H9 (cell line): Measurements from ENCODE around the gene POLR2A. TPM values are rescaled to one million over a fixed set of nuclear protein-coding genes. Genes with fewer than 3 reads are reported as not detected.

Source experiments
- DNase-seq: peaks from one replicate; pipeline ENCODE4 v3.0.0-alpha.2; 2017
- H2AFZ ChIP-seq: one replicate; pipeline ENCODE4 v1.6.1; 2013; ENCODE audit warnings: mild to moderate bottlenecking, low read length, control low read depth, moderate library complexity
- H2AK5ac ChIP-seq: 2 replicates; pipeline ENCODE4 v1.6.1; 2013; ENCODE audit warnings: low read length, control low read depth, mixed read lengths; ENCODE audit not compliant: insufficient read length
- H2BK120ac ChIP-seq: one replicate; pipeline ENCODE4 v1.6.1; 2013; ENCODE audit warnings: low read depth, mild to moderate bottlenecking, low read length, control low read depth, inconsistent platforms; ENCODE audit not compliant: poor library complexity, severe bottlenecking
- H2BK12ac ChIP-seq: 2 replicates; pipeline ENCODE4 v1.6.1; 2013; ENCODE audit warnings: low read length, control low read depth, mixed read lengths, low read depth; ENCODE audit not compliant: insufficient read length
- H2BK15ac ChIP-seq: 2 replicates; pipeline ENCODE4 v1.6.1; 2013; ENCODE audit warnings: low read depth, low read length, control low read depth
- H2BK20ac ChIP-seq: one replicate; pipeline ENCODE4 v1.6.1; 2013; ENCODE audit warnings: low read depth, mild to moderate bottlenecking, low read length, control low read depth, inconsistent platforms; ENCODE audit not compliant: poor library complexity, severe bottlenecking
- H2BK5ac ChIP-seq: 2 replicates; pipeline ENCODE4 v1.6.1; 2013; ENCODE audit warnings: low read length, control low read depth, mixed read lengths; ENCODE audit not compliant: insufficient read length
- H3K14ac ChIP-seq: 2 replicates; pipeline ENCODE4 v1.6.1; 2013; ENCODE audit warnings: low read length, control low read depth; ENCODE audit not compliant: insufficient read depth
- H3K18ac ChIP-seq: 2 replicates; pipeline ENCODE4 v1.6.1; 2013; ENCODE audit warnings: low read depth, mild to moderate bottlenecking, mixed read lengths, low read length, control low read depth; ENCODE audit not compliant: insufficient read length
- H3K23ac ChIP-seq: 2 replicates; pipeline ENCODE4 v1.6.1; 2013; ENCODE audit warnings: low read length, control low read depth, mixed read lengths, low read depth; ENCODE audit not compliant: insufficient read length
- H3K23me2 ChIP-seq: 2 replicates; pipeline ENCODE4 v1.6.1; 2013; ENCODE audit warnings: low read depth, mild to moderate bottlenecking, mixed read lengths, low read length, control low read depth; ENCODE audit not compliant: insufficient read length, poor library complexity, severe bottlenecking
- H3K27ac ChIP-seq: 2 replicates; pipeline ENCODE4 v1.5.1; 2013; ENCODE audit warnings: low read length, control low read depth, mixed read lengths, low read depth; ENCODE audit not compliant: insufficient read length
- H3K27me3 ChIP-seq: 2 replicates; pipeline ENCODE4 v1.6.1; 2013; ENCODE audit warnings: low read length, control low read depth, inconsistent platforms; ENCODE audit not compliant: insufficient read depth
- H3K4ac ChIP-seq: 2 replicates; pipeline ENCODE4 v1.6.1; 2013; ENCODE audit warnings: low read depth, mild to moderate bottlenecking, control low read depth, inconsistent platforms, low read length, moderate library complexity
- H3K4me1 ChIP-seq: 2 replicates; pipeline ENCODE4 v1.6.1; 2013; ENCODE audit warnings: low read length, control low read depth, inconsistent platforms; ENCODE audit not compliant: insufficient read depth
- H3K4me2 ChIP-seq: 2 replicates; pipeline ENCODE4 v1.6.1; 2013; ENCODE audit warnings: low read length, control low read depth, mixed read lengths; ENCODE audit not compliant: insufficient read length, insufficient read depth
- H3K56ac ChIP-seq: 2 replicates; pipeline ENCODE4 v1.6.1; 2013; ENCODE audit warnings: low read depth, mild to moderate bottlenecking, mixed read lengths, low read length, control low read depth; ENCODE audit not compliant: insufficient read length
- H3K79me1 ChIP-seq: 2 replicates; pipeline ENCODE4 v1.6.1; 2013; ENCODE audit warnings: low read depth, mild to moderate bottlenecking, moderate library complexity, low read length, control low read depth, inconsistent platforms; ENCODE audit not compliant: insufficient read depth, poor library complexity, severe bottlenecking
- H3K79me2 ChIP-seq: 2 replicates; pipeline ENCODE4 v1.6.1; 2013; ENCODE audit warnings: low read length, control low read depth, inconsistent platforms; ENCODE audit not compliant: insufficient read depth
- H3K9ac ChIP-seq: 2 replicates; pipeline ENCODE4 v1.6.1; 2013; ENCODE audit warnings: low read length, control low read depth, mixed read lengths; ENCODE audit not compliant: insufficient read length; ENCODE audit errors: extremely low read depth
- H3K9me3 ChIP-seq: one replicate; pipeline ENCODE4 v1.6.1; 2013; ENCODE audit warnings: low read depth, low read length, inconsistent platforms; ENCODE audit not compliant: control insufficient read depth
- H3T11ph ChIP-seq: one replicate; pipeline ENCODE4 v1.6.1; 2013; ENCODE audit warnings: mild to moderate bottlenecking, low read length, control low read depth, inconsistent platforms
- H4K20me1 ChIP-seq: one replicate; pipeline ENCODE4 v1.6.1; 2013; ENCODE audit not compliant: control insufficient read depth, insufficient read length, insufficient read depth
- H4K5ac ChIP-seq: 2 replicates; pipeline ENCODE4 v1.6.1; 2013; ENCODE audit warnings: low read depth, mild to moderate bottlenecking, mixed read lengths, low read length, control low read depth; ENCODE audit not compliant: insufficient read length
- H4K8ac ChIP-seq: replicated peaks from 2 replicates; pipeline ENCODE4 v1.6.1; 2013; ENCODE audit warnings: low read length, control low read depth, mixed read lengths, low read depth; ENCODE audit not compliant: insufficient read length
- H4K91ac ChIP-seq: 2 replicates; pipeline ENCODE4 v1.6.1; 2013; ENCODE audit warnings: low read depth, mild to moderate bottlenecking, moderate library complexity, mixed read lengths, low read length, control low read depth; ENCODE audit not compliant: insufficient read length
- H3K27ac Mint-ChIP-seq, 3 experiments: 2 replicates in 2 of 3; 3 replicates in 1 of 3; pipeline ENCODE4 v1.8.0; 2020 to 2021; ENCODE audit warnings: mixed read lengths in 3 of 3, mild to moderate bottlenecking in 1 of 3, moderate library complexity in 1 of 3
- H3K27me3 Mint-ChIP-seq: 2 replicates; pipeline ENCODE4 v1.8.0; 2021; ENCODE audit warnings: low read depth, mild to moderate bottlenecking, moderate library complexity, mixed read lengths
- H3K36me3 Mint-ChIP-seq, 3 experiments: 2 replicates in 2 of 3; 3 replicates in 1 of 3; pipeline ENCODE4 v1.8.0; 2020 to 2021; ENCODE audit warnings: low read depth in 3 of 3, mixed read lengths in 3 of 3; ENCODE audit not compliant: insufficient read depth in 1 of 3
- H3K4me1 Mint-ChIP-seq, 2 experiments: 2 replicates each; pipeline ENCODE4 v1.8.0; 2020; ENCODE audit warnings: mixed read lengths in 2 of 2
- H3K4me3 Mint-ChIP-seq, 2 experiments: 2 replicates in 1 of 2; 3 replicates in 1 of 2; pipeline ENCODE4 v1.8.0; 2020 to 2021; ENCODE audit warnings: mild to moderate bottlenecking in 2 of 2, mixed read lengths in 2 of 2, moderate library complexity in 1 of 2
- H3K9me3 Mint-ChIP-seq, 2 experiments: 2 replicates in 1 of 2; 3 replicates in 1 of 2; pipeline ENCODE4 v1.8.0; 2020; ENCODE audit warnings: mild to moderate bottlenecking in 2 of 2, mixed read lengths in 2 of 2, moderate library complexity in 1 of 2
- CTCF ChIP-seq: fragments of 200-600 bp; sonication (generic); conservative IDR thresholded peaks from 3 replicates; pipeline ENCODE4 v1.8.0; 2021; ENCODE audit warnings: antibody characterized with exemption, mild to moderate bottlenecking
- WGBS: extraction: QIAGEN DNeasy Blood & Tissue Kit; methylation state at CpG from one replicate; pipeline ENCODE4 v1.1.7; 2013; ENCODE audit warnings: missing lambda C conversion rate, low lambda C conversion rate, mixed read lengths; ENCODE audit not compliant: insufficient read length; ENCODE audit errors: extremely low coverage; 5-methylcytosine and 5-hydroxymethylcytosine counted together
- total RNA-seq: library from RNA; stranded (reverse); gene quantifications from 2 replicates; pipeline ENCODE4 v1.2.1, GENCODE V29; 2021

The POLR2A gene
- total RNA-seq, 1 experiment from 2014 or later: 153 TPM

GRCh38 chr17:7508145-7508544, 24.0 kb downstream of the POLR2A start:
- no peaks in the 10 kb centered on the region for H3K9me3 ChIP-seq
- no peaks in the 10 kb centered on the region for H3K79me1 ChIP-seq
- H3K4me3 Mint-ChIP-seq: no peak overlapping the region
- no peak overlapping the region for H2BK120ac ChIP-seq
- no peaks in the 10 kb centered on the region for H4K20me1 ChIP-seq
- TF ChIP-seq CTCF: no peak
- no peak overlapping the region for H2AK5ac ChIP-seq
- no peak overlapping the region for H3K27ac ChIP-seq
- H3K4me1 Mint-ChIP-seq: no peaks in the 10 kb centered on the region
- H3T11ph ChIP-seq: no peak overlapping the region
- DNase-seq: no peak
- no peak overlapping the region for H3K9ac ChIP-seq
- H3K4me1 ChIP-seq: no peaks in the 10 kb centered on the region
- no peak overlapping the region for H3K14ac ChIP-seq
- no peak overlapping the region for H4K8ac ChIP-seq
- no peak overlapping the region for H2BK15ac ChIP-seq
- H3K27ac Mint-ChIP-seq: no peak overlapping the region; a peak in 1 of 7 replicates
- no CpG with 5 or more reads among the region's 11 CpGs for WGBS
- H3K9me3 Mint-ChIP-seq: no peaks in the 10 kb centered on the region
- no peaks in the 10 kb centered on the region for H3K27me3 ChIP-seq
- H2AFZ ChIP-seq: no peak overlapping the region
- H2BK5ac ChIP-seq: no peak overlapping the region
- H3K36me3 Mint-ChIP-seq: peaks cover 58 to 95% (median 93%) of the 10 kb centered on the region in 3 experiments
- H4K5ac ChIP-seq: no peak overlapping the region
- no peaks in the 10 kb centered on the region for H3K27me3 Mint-ChIP-seq
- H3K18ac ChIP-seq: no peak overlapping the region
- H3K23me2 ChIP-seq: no peaks in the 10 kb centered on the region
- H3K23ac ChIP-seq: no peak overlapping the region
- H3K56ac ChIP-seq: no peak overlapping the region
- H2BK12ac ChIP-seq: no peak overlapping the region
- H3K4me2 ChIP-seq: no peak overlapping the region
- H2BK20ac ChIP-seq: no peak overlapping the region
- no peak overlapping the region for H4K91ac ChIP-seq
- no peaks in the 10 kb centered on the region for H3K79me2 ChIP-seq
- H3K4ac ChIP-seq: no peak overlapping the region
